Measurements from ENCODE around the gene EFHB.

- TF ChIP-seq CTCF (IDR thresholded peaks at IDR 0.05) (peak in 3 of 4 experiments; percentile 27 to 38 (median 31)), POLR2A (IDR thresholded peaks at IDR 0.05) (no peak)
Measured at GRCh38 chr3:19885468-19885867, 48.5 kb downstream of the EFHB start.
